Measurements from ENCODE around the gene C3orf18.

The C3orf18 gene

GRCh38 chr3:50564321-50564720 lies 3.2 kb downstream of the C3orf18 start:
- H3K14ac ChIP-seq (ENCODE audit: low read length in 2 of 2): no peak overlapping the region
- no peak overlapping the region for H3K23ac ChIP-seq (ENCODE audit: low read length in 2 of 2)
- no peak overlapping the region for H4K8ac ChIP-seq (ENCODE audit: low read length)
- no peak overlapping the region for H2AFZ ChIP-seq (ENCODE audit: low read depth, low read length)
- H3K4me2 ChIP-seq (ENCODE audit: low read length, poor library complexity, severe bottlenecking): no peak overlapping the region
- H3K9ac ChIP-seq (ENCODE audit: low read length): no peak overlapping the region
- no peak for DNase-seq
- H2AK5ac ChIP-seq (ENCODE audit: low read length, severe bottlenecking): no peak overlapping the region
- peaks cover 0 to 25% of the 10 kb centered on the region in 2 experiments for H3K36me3 ChIP-seq (ENCODE audit: control insufficient read depth in 1 of 2, insufficient read depth in 2 of 2, low read depth in 1 of 2, low read length in 2 of 2)
- H2BK5ac ChIP-seq (ENCODE audit: low read depth, low read length, poor library complexity, severe bottlenecking): no peak overlapping the region
- no peak overlapping the region for H2BK12ac ChIP-seq (ENCODE audit: low read length in 2 of 2)
- no peaks in the 10 kb centered on the region for H3K9me3 ChIP-seq (ENCODE audit: control insufficient read depth, low read length)
- H3K27ac ChIP-seq (ENCODE audit: low read length, poor library complexity, severe bottlenecking): no peak overlapping the region
- H3K18ac ChIP-seq (ENCODE audit: low read depth in 1 of 2, low read length in 2 of 2): no peak overlapping the region
- H3K4ac ChIP-seq (ENCODE audit: low read depth in 1 of 2, low read length in 2 of 2): no peak overlapping the region
- no peak overlapping the region for H4K91ac ChIP-seq (ENCODE audit: low read length)
- H3K27me3 ChIP-seq (ENCODE audit: control insufficient read depth in 1 of 2, insufficient read depth in 1 of 2, low read length in 2 of 2): no peaks in the 10 kb centered on the region
- H2BK15ac ChIP-seq (ENCODE audit: low read depth, poor library complexity, severe bottlenecking): no peak overlapping the region
- no peak overlapping the region for H2BK120ac ChIP-seq (ENCODE audit: low read depth, low read length)
- WGBS: 76% methylated on average over 1 of the region's 1 CpG
- H3K4me3 ChIP-seq (ENCODE audit: insufficient read depth in 1 of 2, low read depth in 1 of 2, low read length in 2 of 2): no peak overlapping the region
- peaks cover 19% of the 10 kb centered on the region for H3K4me1 ChIP-seq (ENCODE audit: control insufficient read depth, insufficient read depth, low read depth, low read length)
- peaks cover 2% of the 10 kb centered on the region for H3K79me1 ChIP-seq (replicated peaks; ENCODE audit: low read length, poor library complexity, severe bottlenecking)

- Histone ChIP-seq H3K79me1 (replicated peaks; ENCODE audit: low read length, poor library complexity, severe bottlenecking) (peaks cover 2% of the 10 kb centered on the region), H3K4me2 (ENCODE audit: low read length, poor library complexity, severe bottlenecking) (no peak overlapping the region), H3K23ac (ENCODE audit: low read length in 2 of 2) (no peak overlapping the region), H3K4me1 (ENCODE audit: control insufficient read depth, insufficient read depth, low read depth, low read length) (peaks cover 19% of the 10 kb centered on the region), H2BK15ac (ENCODE audit: low read depth, poor library complexity, severe bottlenecking) (no peak overlapping the region), H2AK5ac (ENCODE audit: low read length, severe bottlenecking) (no peak overlapping the region), H4K91ac (ENCODE audit: low read length) (no peak overlapping the region), H3K9me3 (ENCODE audit: control insufficient read depth, low read length) (no peaks in the 10 kb centered on the region), H2AFZ (ENCODE audit: low read depth, low read length) (no peak overlapping the region), H3K4ac (ENCODE audit: low read depth in 1 of 2, low read length in 2 of 2) (no peak overlapping the region), H3K27me3 (ENCODE audit: control insufficient read depth in 1 of 2, insufficient read depth in 1 of 2, low read length in 2 of 2) (no peaks in the 10 kb centered on the region), H3K36me3 (ENCODE audit: control insufficient read depth in 1 of 2, insufficient read depth in 2 of 2, low read depth in 1 of 2, low read length in 2 of 2) (peaks cover 0 to 29% of the 10 kb centered on the region in 2 experiments), H2BK120ac (ENCODE audit: low read depth, low read length) (no peak overlapping the region), H3K4me3 (ENCODE audit: insufficient read depth in 1 of 2, low read depth in 1 of 2, low read length in 2 of 2) (no peak overlapping the region), H3K9ac (ENCODE audit: low read length) (peak overlapping the region; percentile 43), H3K18ac (ENCODE audit: low read depth in 1 of 2, low read length in 2 of 2) (no peak overlapping the region), H4K8ac (ENCODE audit: low read length) (no peak overlapping the region), H2BK5ac (ENCODE audit: low read depth, low read length, poor library complexity, severe bottlenecking) (no peak overlapping the region), H3K27ac (ENCODE audit: low read length, poor library complexity, severe bottlenecking) (no peak overlapping the region), H3K14ac (ENCODE audit: low read length in 2 of 2) (no peak overlapping the region), H2BK12ac (ENCODE audit: low read length in 2 of 2) (no peak overlapping the region)
- no peak for DNase-seq
- 85% methylated on average over 2 of the region's 2 CpGs for WGBS
These were observed 3.7 kb downstream of the C3orf18 start for GRCh38 chr3:50563867-50564266.

- H3K9me3 ChIP-seq (ENCODE audit: control insufficient read depth, low read length): no peaks in the 10 kb centered on the region
- no peak overlapping the region for H3K27ac ChIP-seq (ENCODE audit: low read length, poor library complexity, severe bottlenecking)
- H4K8ac ChIP-seq (ENCODE audit: low read length): no peak overlapping the region
- no peak overlapping the region for H2AFZ ChIP-seq (ENCODE audit: low read depth, low read length)
- no peak overlapping the region for H3K4ac ChIP-seq (ENCODE audit: low read depth in 1 of 2, low read length in 2 of 2)
- H2AK5ac ChIP-seq (ENCODE audit: low read length, severe bottlenecking): no peak overlapping the region
- H3K4me1 ChIP-seq (ENCODE audit: control insufficient read depth, insufficient read depth, low read depth, low read length): peaks cover 12% of the 10 kb centered on the region
- H4K91ac ChIP-seq (ENCODE audit: low read length): no peak overlapping the region
- H3K4me3 ChIP-seq (ENCODE audit: insufficient read depth in 1 of 2, low read depth in 1 of 2, low read length in 2 of 2): no peak overlapping the region
- H3K9ac ChIP-seq (ENCODE audit: low read length): peak overlapping the region; percentile 2
- H3K18ac ChIP-seq (ENCODE audit: low read depth in 1 of 2, low read length in 2 of 2): no peak overlapping the region
- DNase-seq: no peak
- no peak overlapping the region for H3K4me2 ChIP-seq (ENCODE audit: low read length, poor library complexity, severe bottlenecking)
- no peak overlapping the region for H2BK12ac ChIP-seq (ENCODE audit: low read length in 2 of 2)
- H3K23ac ChIP-seq (ENCODE audit: low read length in 2 of 2): no peak overlapping the region
- no peak overlapping the region for H2BK5ac ChIP-seq (ENCODE audit: low read depth, low read length, poor library complexity, severe bottlenecking)
- no peaks in the 10 kb centered on the region for H3K79me1 ChIP-seq (replicated peaks; ENCODE audit: low read length, poor library complexity, severe bottlenecking)
- no peak overlapping the region for H2BK120ac ChIP-seq (ENCODE audit: low read depth, low read length)
- H3K36me3 ChIP-seq (ENCODE audit: control insufficient read depth in 1 of 2, insufficient read depth in 2 of 2, low read depth in 1 of 2, low read length in 2 of 2): peaks cover 0 to 34% of the 10 kb centered on the region in 2 experiments
- no peak overlapping the region for H2BK15ac ChIP-seq (ENCODE audit: low read depth, poor library complexity, severe bottlenecking)
- H3K27me3 ChIP-seq (ENCODE audit: control insufficient read depth in 1 of 2, insufficient read depth in 1 of 2, low read length in 2 of 2): no peaks in the 10 kb centered on the region
- H3K14ac ChIP-seq (ENCODE audit: low read length in 2 of 2): no peak overlapping the region
- WGBS: 46% methylated on average over 2 of the region's 2 CpGs
These were observed 4.7 kb downstream of the C3orf18 start for GRCh38 chr3:50562861-50563260.

- Histone ChIP-seq H2BK120ac (ENCODE audit: low read depth, low read length) (no peak overlapping the region), H3K4me2 (ENCODE audit: low read length, poor library complexity, severe bottlenecking) (no peak overlapping the region)
These were observed 7.8 kb downstream of the C3orf18 start for GRCh38 chr3:50559702-50560101.

More at GRCh38 chr3:50559702-50560101, 7.8 kb downstream of the C3orf18 start:
- H2BK12ac ChIP-seq (ENCODE audit: low read length in 2 of 2): no peak overlapping the region
- no peaks in the 10 kb centered on the region for H3K9me3 ChIP-seq (ENCODE audit: control insufficient read depth, low read length)
- no peak overlapping the region for H3K18ac ChIP-seq (ENCODE audit: low read depth in 1 of 2, low read length in 2 of 2)
- no peak for DNase-seq
- peaks cover 16 to 27% of the 10 kb centered on the region in 2 experiments for H3K27me3 ChIP-seq (ENCODE audit: control insufficient read depth in 1 of 2, insufficient read depth in 1 of 2, low read length in 2 of 2)
- H3K9ac ChIP-seq (ENCODE audit: low read length): no peak overlapping the region
- no peak overlapping the region for H3K4me3 ChIP-seq (ENCODE audit: insufficient read depth in 1 of 2, low read depth in 1 of 2, low read length in 2 of 2)
- H3K4ac ChIP-seq (ENCODE audit: low read depth in 1 of 2, low read length in 2 of 2): no peak overlapping the region
- H2BK5ac ChIP-seq (ENCODE audit: low read depth, low read length, poor library complexity, severe bottlenecking): no peak overlapping the region
- H3K79me1 ChIP-seq (replicated peaks; ENCODE audit: low read length, poor library complexity, severe bottlenecking): no peaks in the 10 kb centered on the region
- peaks cover 2% of the 10 kb centered on the region for H3K4me1 ChIP-seq (ENCODE audit: control insufficient read depth, insufficient read depth, low read depth, low read length)
- peaks cover 0 to 27% of the 10 kb centered on the region in 2 experiments for H3K36me3 ChIP-seq (ENCODE audit: control insufficient read depth in 1 of 2, insufficient read depth in 2 of 2, low read depth in 1 of 2, low read length in 2 of 2)
- no peak overlapping the region for H2BK15ac ChIP-seq (ENCODE audit: low read depth, poor library complexity, severe bottlenecking)
- no peak overlapping the region for H3K23ac ChIP-seq (ENCODE audit: low read length in 2 of 2)
- H4K91ac ChIP-seq (ENCODE audit: low read length): no peak overlapping the region
- no peak overlapping the region for H2AFZ ChIP-seq (ENCODE audit: low read depth, low read length)
- no peak overlapping the region for H3K27ac ChIP-seq (ENCODE audit: low read length, poor library complexity, severe bottlenecking)
- H4K8ac ChIP-seq (ENCODE audit: low read length): no peak overlapping the region
- H3K14ac ChIP-seq (ENCODE audit: low read length in 2 of 2): no peak overlapping the region
- no peak overlapping the region for H2AK5ac ChIP-seq (ENCODE audit: low read length, severe bottlenecking)
